Measurements from ENCODE around the gene DRAM1. TPM values are rescaled to one million over a fixed set of nuclear protein-coding genes. Genes with fewer than 3 reads are reported as not detected.

Gene DRAM1
- total and polyA plus RNA-seq, 9 of the 15 experiments (the other 6 are each of a cell fraction or from before 2014, with no cell fraction given), result 1.4 to 4.3 (median 2.7) TPM

DNA sequence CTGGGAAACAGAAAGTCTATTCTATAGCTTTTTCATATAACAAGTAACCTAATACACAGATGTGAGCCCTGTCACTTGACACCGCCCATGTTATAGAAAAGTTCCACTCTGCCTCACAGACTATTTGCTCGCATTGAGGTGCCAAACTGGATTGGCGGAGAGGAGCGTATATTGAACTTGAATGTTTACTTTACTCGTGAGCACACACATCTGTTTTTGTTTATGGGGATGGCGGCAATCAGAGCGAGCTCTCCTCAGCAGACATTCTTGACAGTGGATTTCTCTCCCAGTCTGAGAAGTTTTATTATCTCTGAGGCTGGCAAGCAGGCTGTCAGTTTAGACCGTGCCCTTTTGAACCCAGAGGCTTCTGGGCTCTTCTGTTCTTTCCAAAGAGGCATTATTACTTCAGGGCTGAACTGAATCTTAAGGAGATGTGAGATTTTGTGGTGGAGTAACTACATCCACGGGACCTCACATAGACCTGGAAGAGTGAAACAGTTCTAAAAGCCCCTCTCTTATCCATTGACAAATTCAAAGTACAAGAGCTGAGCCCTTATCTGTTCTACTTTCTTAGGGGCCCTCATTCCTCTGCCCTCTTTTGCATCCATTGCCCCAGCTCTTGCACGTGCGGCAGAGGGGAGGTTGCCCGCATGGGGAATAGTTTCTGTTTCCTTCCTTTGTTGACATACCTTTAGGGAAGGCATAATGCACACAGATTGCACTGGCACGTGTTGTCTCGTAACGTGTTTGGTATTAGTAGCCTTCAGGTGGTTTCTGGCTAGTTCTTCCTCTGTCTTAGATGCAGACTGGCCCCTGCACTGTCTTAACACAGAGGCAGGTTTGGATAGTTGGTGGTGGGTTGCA is 68.2 kb downstream of the DRAM1 start (continued):
- no peak for TF ChIP-seq ZNF764 (CRISPR knock-in tag; IDR thresholded peaks at IDR 0.05; ENCODE audit: low read depth)

DNA sequence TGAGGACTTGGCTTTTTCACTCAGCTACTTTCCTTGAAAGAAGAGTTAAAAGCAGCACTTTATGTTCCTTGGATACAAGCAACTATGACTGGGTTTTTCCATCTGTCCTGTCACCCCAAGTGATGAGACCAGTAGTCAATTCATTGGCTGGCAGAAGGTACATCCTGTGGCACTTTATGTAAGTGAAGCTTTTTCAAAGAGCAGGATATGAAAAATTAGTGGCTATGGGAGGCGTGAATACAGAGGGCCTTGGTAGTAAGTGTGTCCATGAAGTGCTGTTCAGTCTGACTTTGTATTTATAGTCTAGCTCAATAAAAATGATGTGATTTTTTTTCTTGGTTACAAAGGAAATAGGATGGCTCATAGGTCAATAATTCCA is 68.8 kb downstream of the DRAM1 start:
- peaks cover 13 to 17% of the 10 kb centered on the region in 2 experiments; a peak in 4 of 5 replicates for H3K27me3 ChIP-seq (ENCODE audit: control insufficient read depth in 2 of 2, insufficient read depth in 2 of 2, low read length in 2 of 2)
- BruUV-seq (replicated peaks), result no TSS peak
- intact Hi-C loops (cut with micrococcal nuclease) (no loop called here), in situ Hi-C loops (cut with MboI) (loop anchor here (25.0 kb wide), 1 partner anchor 541 kb away; the partner anchor contains the start of gene IGF1)
- DNase-seq (ENCODE audit: extremely low read depth in 1 of 4, low spot score in 3 of 4) (no peak), ATAC-seq (no peak), FAIRE-seq (no peak)
- H3K9ac ChIP-seq (ENCODE audit: insufficient read depth in 1 of 2, low read depth in 2 of 2, low read length in 2 of 2), result no peak overlapping the region
- no peaks in the 10 kb centered on the region for H3K79me2 ChIP-seq (ENCODE audit: control insufficient read depth, insufficient read depth, low read length)
- peaks cover 2% of the 10 kb centered on the region; the same call in 1 of the 2 replicates for H3K9me3 ChIP-seq (replicated peaks; ENCODE audit: control insufficient read depth, insufficient read depth, low read depth, low read length)
- H3K27ac ChIP-seq (ENCODE audit: extremely low read depth, low read depth, low read length), result no peak overlapping the region
- no peaks in the 10 kb centered on the region for H3K9me1 ChIP-seq (ENCODE audit: control insufficient read depth, insufficient read depth, low read length)
- H4K20me1 ChIP-seq (replicated peaks; ENCODE audit: control insufficient read depth, insufficient read depth, low read length), result no peaks in the 10 kb centered on the region
- no peaks in the 10 kb centered on the region for H3K36me3 ChIP-seq (ENCODE audit: control insufficient read depth, insufficient read depth, low read length)
- H3K4me2 ChIP-seq (ENCODE audit: insufficient read depth, low read length), result no peak overlapping the region
- no peak overlapping the region for H2AFZ ChIP-seq (ENCODE audit: low read depth, low read length)
- no peak overlapping the region for H3K4me3 ChIP-seq
- 0% methylated on average over 1 of the region's 1 CpG for WGBS (ENCODE audit: insufficient coverage, low coverage, missing lambda C conversion rate)
- ChIA-PET CTCF (ENCODE audit: low intra/inter-chr PET ratio) (no interaction called here), POLR2A (interaction anchor here (0.9 to 1.3 kb wide), 2 partner anchors 11 to 214 kb away, joined by 3 to 4 read pairs; no protein-coding TSS in a partner anchor)
- TF ChIP-seq PRPF4 (IDR thresholded peaks at IDR 0.05; ENCODE audit: insufficient read depth, low read depth, low read length, poor library complexity, severe bottlenecking) (no peak), ETS2 (tag; IDR thresholded peaks at IDR 0.05; ENCODE audit: borderline replicate concordance, poor library complexity, severe bottlenecking) (no peak), HDAC3 (IDR thresholded peaks at IDR 0.05; ENCODE audit: borderline replicate concordance, partially characterized antibody) (no peak), EGR1 (conservative IDR thresholded peaks at IDR 0.05) (no peak), ESRRA (IDR thresholded peaks at IDR 0.05; ENCODE audit: borderline replicate concordance, low read depth) (no peak), ETV1 (tag; conservative IDR thresholded peaks at IDR 0.05; ENCODE audit: low read depth) (no peak), ZNF76 (CRISPR knock-in tag; IDR thresholded peaks at IDR 0.05; ENCODE audit: borderline replicate concordance) (no peak), SRSF9 (IDR thresholded peaks at IDR 0.05; ENCODE audit: borderline replicate concordance, low read depth, low read length) (no peak), NR2C2 (CRISPR knock-in tag; IDR thresholded peaks at IDR 0.05) (no peak), NR2C2 (tag; IDR thresholded peaks at IDR 0.05) (no peak)
- TF ChIP-seq, protein P1, sequence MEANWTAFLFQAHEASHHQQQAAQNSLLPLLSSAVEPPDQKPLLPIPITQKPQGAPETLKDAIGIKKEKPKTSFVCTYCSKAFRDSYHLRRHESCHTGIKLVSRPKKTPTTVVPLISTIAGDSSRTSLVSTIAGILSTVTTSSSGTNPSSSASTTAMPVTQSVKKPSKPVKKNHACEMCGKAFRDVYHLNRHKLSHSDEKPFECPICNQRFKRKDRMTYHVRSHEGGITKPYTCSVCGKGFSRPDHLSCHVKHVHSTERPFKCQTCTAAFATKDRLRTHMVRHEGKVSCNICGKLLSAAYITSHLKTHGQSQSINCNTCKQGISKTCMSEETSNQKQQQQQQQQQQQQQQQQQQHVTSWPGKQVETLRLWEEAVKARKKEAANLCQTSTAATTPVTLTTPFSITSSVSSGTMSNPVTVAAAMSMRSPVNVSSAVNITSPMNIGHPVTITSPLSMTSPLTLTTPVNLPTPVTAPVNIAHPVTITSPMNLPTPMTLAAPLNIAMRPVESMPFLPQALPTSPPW (CRISPR knock-in tag; IDR thresholded peaks at IDR 0.05), result no peak
- TF ChIP-seq, protein P2, sequence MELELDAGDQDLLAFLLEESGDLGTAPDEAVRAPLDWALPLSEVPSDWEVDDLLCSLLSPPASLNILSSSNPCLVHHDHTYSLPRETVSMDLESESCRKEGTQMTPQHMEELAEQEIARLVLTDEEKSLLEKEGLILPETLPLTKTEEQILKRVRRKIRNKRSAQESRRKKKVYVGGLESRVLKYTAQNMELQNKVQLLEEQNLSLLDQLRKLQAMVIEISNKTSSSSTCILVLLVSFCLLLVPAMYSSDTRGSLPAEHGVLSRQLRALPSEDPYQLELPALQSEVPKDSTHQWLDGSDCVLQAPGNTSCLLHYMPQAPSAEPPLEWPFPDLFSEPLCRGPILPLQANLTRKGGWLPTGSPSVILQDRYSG (tag; conservative IDR thresholded peaks at IDR 0.05; ENCODE audit: low read depth), result no peak
- TF ChIP-seq, protein P3, sequence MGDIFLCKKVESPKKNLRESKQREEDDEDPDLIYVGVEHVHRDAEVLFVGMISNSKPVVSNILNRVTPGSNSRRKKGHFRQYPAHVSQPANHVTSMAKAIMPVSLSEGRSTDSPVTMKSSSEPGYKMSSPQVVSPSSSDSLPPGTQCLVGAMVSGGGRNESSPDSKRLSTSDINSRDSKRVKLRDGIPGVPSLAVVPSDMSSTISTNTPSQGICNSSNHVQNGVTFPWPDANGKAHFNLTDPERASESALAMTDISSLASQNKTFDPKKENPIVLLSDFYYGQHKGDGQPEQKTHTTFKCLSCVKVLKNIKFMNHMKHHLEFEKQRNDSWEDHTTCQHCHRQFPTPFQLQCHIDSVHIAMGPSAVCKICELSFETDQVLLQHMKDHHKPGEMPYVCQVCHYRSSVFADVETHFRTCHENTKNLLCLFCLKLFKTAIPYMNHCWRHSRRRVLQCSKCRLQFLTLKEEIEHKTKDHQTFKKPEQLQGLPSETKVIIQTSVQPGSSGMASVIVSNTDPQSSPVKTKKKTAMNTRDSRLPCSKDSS (IDR thresholded peaks at IDR 0.05; ENCODE audit: low read depth, partially characterized antibody), result no peak
- no peaks in the 10 kb centered on the region for H3K4me1 ChIP-seq (replicated peaks in 1 of 2; ENCODE audit: control insufficient read depth in 2 of 2, insufficient read depth in 2 of 2, low read length in 2 of 2)

Measured in K562 (cell line).